ENCODE data around the gene GPC5.
"Not testable (repeated sequence)": the region's sequence is repeated elsewhere in the genome, so short reads cannot be mapped to it uniquely, and the experiment has no call there.

Gene GPC5

DNA sequence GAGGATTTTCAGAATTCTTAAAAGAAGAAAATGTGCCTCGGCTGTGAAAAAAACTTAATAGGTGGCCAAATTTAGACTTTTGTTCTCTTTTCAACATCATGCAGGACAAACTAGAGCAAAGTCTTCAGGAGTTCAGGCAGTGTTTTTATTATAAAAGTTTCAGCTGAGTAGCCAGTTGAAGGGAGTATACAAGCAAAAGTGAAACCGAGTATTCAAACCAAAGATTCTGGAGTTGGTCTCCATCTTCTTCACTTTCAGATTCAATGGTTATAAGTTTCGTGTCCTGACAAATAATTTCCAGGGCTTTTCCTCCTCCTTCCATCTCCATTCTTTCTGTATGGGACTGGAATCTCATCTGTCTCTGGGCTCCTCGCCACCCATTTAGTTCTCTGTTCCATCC is 379.7 kb downstream of the GPC5 start:
- H3K4me2 ChIP-seq (ENCODE audit: low read length) = no peak overlapping the region
- H3K4me3 ChIP-seq (ENCODE audit: low read depth, low read length, poor library complexity, severe bottlenecking) = no peak overlapping the region

DNA sequence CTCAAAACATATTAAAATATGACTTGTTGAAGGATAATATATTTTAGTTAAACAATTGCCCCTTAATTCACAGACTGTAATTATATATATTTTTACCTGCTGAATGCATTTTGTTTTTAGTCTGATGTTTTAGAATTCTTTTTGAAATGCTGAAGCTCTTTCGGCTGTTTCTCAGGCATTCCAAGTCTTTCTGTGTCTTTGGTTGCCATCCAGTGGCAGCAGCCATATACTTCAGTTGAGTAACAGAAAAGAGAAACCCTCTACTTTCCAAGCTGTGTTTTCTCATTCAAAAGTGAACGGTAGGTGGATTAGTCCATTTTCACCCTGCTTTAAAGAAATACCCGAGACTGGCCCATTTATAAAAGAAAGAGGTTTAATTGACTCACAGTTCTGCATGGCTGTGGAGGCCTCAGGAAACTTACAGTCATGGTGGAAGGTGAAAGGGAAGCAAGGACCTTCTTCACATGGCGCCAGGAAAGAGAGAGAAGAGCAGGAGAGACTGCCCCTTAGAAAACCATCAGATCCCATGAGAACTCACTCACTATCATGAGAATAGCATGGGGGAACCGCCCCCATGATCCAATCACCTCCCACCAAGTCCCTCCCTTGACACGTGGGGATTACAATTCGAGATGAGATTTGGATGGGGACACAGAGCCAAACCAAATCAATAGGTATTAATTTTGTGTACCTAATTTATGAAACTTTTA is 383.7 kb downstream of the GPC5 start:
- not testable (repeated sequence) for H3K4me3 ChIP-seq (ENCODE audit: low read depth, low read length, poor library complexity, severe bottlenecking); H3K4me1 ChIP-seq (ENCODE audit: insufficient read depth, low read length, severe bottlenecking)
- TF ChIP-seq, protein P1, sequence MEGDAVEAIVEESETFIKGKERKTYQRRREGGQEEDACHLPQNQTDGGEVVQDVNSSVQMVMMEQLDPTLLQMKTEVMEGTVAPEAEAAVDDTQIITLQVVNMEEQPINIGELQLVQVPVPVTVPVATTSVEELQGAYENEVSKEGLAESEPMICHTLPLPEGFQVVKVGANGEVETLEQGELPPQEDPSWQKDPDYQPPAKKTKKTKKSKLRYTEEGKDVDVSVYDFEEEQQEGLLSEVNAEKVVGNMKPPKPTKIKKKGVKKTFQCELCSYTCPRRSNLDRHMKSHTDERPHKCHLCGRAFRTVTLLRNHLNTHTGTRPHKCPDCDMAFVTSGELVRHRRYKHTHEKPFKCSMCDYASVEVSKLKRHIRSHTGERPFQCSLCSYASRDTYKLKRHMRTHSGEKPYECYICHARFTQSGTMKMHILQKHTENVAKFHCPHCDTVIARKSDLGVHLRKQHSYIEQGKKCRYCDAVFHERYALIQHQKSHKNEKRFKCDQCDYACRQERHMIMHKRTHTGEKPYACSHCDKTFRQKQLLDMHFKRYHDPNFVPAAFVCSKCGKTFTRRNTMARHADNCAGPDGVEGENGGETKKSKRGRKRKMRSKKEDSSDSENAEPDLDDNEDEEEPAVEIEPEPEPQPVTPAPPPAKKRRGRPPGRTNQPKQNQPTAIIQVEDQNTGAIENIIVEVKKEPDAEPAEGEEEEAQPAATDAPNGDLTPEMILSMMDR (IDR thresholded peaks at IDR 0.05; ENCODE audit: low read length) = peak; percentile 17; the same call in 1 of the 2 replicates

More for the DNA sequence above, 379.7 kb downstream of the GPC5 start:
- no peaks in the 10 kb centered on the region for H3K36me3 ChIP-seq (ENCODE audit: insufficient read depth, low read length)
- no peaks in the 10 kb centered on the region for H3F3A ChIP-seq (ENCODE audit: insufficient read depth, low read length)
- TF ChIP-seq, protein P1 (IDR thresholded peaks at IDR 0.05; ENCODE audit: low read length) = no peak
- no peak for TF ChIP-seq EZH2 (IDR thresholded peaks at IDR 0.05; ENCODE audit: borderline replicate concordance, low read length)
- H3K79me2 ChIP-seq (ENCODE audit: insufficient read depth, low read length) = no peaks in the 10 kb centered on the region
- H3K9me3 ChIP-seq (ENCODE audit: low read length) = no peaks in the 10 kb centered on the region
- H3K27me3 ChIP-seq (ENCODE audit: insufficient read depth, low read length) = no peaks in the 10 kb centered on the region
- H3K9ac ChIP-seq (ENCODE audit: low read length) = no peak overlapping the region
- H3K9me2 ChIP-seq (ENCODE audit: low read depth, low read length) = no peaks in the 10 kb centered on the region
- no peaks in the 10 kb centered on the region for H3K4me1 ChIP-seq (ENCODE audit: insufficient read depth, low read length, severe bottlenecking)
- H4K20me1 ChIP-seq (ENCODE audit: insufficient read depth, low read length) = no peaks in the 10 kb centered on the region
- H3K27ac ChIP-seq (ENCODE audit: low read depth, low read length, poor library complexity, severe bottlenecking) = no peak overlapping the region
- H2AFZ ChIP-seq (ENCODE audit: low read length) = no peak overlapping the region

DNA sequence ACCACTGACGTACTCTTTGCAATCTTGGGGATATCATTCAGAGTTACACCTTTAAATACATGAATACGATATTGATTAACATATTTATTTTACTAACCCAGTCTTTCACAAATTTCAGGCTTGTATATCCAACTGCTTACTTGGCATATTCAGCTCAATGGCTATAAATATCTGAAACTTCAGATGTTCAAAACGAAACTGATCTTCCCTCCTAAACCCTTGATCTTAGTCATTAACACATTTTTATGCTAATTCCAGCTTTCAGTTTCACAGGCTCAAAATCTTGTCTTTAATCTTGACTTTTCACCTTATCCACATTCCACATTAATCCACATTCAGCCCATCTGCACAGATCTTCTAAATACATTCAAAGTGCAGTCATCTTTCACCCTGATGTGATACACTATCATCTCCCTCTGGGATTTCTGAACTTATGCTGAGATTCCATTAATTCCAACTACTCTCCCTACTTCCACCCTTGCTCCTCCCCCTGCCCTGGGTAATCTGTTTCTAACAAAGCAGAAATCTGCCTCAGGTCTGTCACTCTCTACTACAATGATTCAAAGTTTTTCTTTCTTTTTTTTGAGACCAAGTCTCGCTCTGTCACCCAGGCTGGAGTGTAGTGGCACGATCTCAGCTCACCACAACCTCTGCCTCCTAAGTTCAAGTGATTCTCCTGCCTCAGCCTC is 387.2 kb downstream of the GPC5 start:
- no peaks in the 10 kb centered on the region for H3K36me3 ChIP-seq (ENCODE audit: insufficient read depth, low read length)
- H3K9me3 ChIP-seq (ENCODE audit: low read length) = no peaks in the 10 kb centered on the region
- H3K27me3 ChIP-seq (ENCODE audit: insufficient read depth, low read length) = no peaks in the 10 kb centered on the region
- H3K9ac ChIP-seq (ENCODE audit: low read length) = no peak overlapping the region
- H3K4me3 ChIP-seq (ENCODE audit: low read depth, low read length, poor library complexity, severe bottlenecking) = no peak overlapping the region
- H3K9me2 ChIP-seq (ENCODE audit: low read depth, low read length) = no peaks in the 10 kb centered on the region
- H4K20me1 ChIP-seq (ENCODE audit: insufficient read depth, low read length) = no peaks in the 10 kb centered on the region
- TF ChIP-seq, protein P1 (IDR thresholded peaks at IDR 0.05; ENCODE audit: low read length) = no peak
- TF ChIP-seq EZH2 (IDR thresholded peaks at IDR 0.05; ENCODE audit: borderline replicate concordance, low read length) = no peak
- H3K27ac ChIP-seq (ENCODE audit: low read depth, low read length, poor library complexity, severe bottlenecking) = no peak overlapping the region
- no peaks in the 10 kb centered on the region for H3K79me2 ChIP-seq (ENCODE audit: insufficient read depth, low read length)
- no peak overlapping the region for H2AFZ ChIP-seq (ENCODE audit: low read length)
- no peak overlapping the region for H3K4me2 ChIP-seq (ENCODE audit: low read length)
- H3F3A ChIP-seq (ENCODE audit: insufficient read depth, low read length) = no peaks in the 10 kb centered on the region
- no peaks in the 10 kb centered on the region for H3K4me1 ChIP-seq (ENCODE audit: insufficient read depth, low read length, severe bottlenecking)

More for the DNA sequence above, 383.7 kb downstream of the GPC5 start:
- H3F3A ChIP-seq (ENCODE audit: insufficient read depth, low read length); H3K79me2 ChIP-seq (ENCODE audit: insufficient read depth, low read length); H3K9ac ChIP-seq (ENCODE audit: low read length); H3K27me3 ChIP-seq (ENCODE audit: insufficient read depth, low read length); H4K20me1 ChIP-seq (ENCODE audit: insufficient read depth, low read length); H3K27ac ChIP-seq (ENCODE audit: low read depth, low read length, poor library complexity, severe bottlenecking); H3K4me2 ChIP-seq (ENCODE audit: low read length); H3K9me3 ChIP-seq (ENCODE audit: low read length); H3K36me3 ChIP-seq (ENCODE audit: insufficient read depth, low read length); H2AFZ ChIP-seq (ENCODE audit: low read length); H3K9me2 ChIP-seq (ENCODE audit: low read depth, low read length): not testable (repeated sequence)

Measured in OCI-LY1 (cell line).